ENCODE data around the gene HMCN2. TPM values are rescaled to one million over a fixed set of nuclear protein-coding genes. Genes with fewer than 3 reads are reported as not detected.

Gene HMCN2
- total RNA-seq, 6 donors from 2014 or later = 0.76 to 7.3 (median 1.5) TPM

GRCh38 chr9:130410443-130410842, 144.9 kb downstream of the HMCN2 start:
- 80 to 91% methylated on average over 12 of the region's 12 CpGs for WGBS, 2 donors
- Histone ChIP-seq H3K36me3 (no peaks in the 10 kb centered on the region), H3K27ac (no peak overlapping the region), H3K27me3 (no peaks in the 10 kb centered on the region), H3K4me1 (no peaks in the 10 kb centered on the region), H3K4me3 (no peak overlapping the region), H3K9me3 (no peaks in the 10 kb centered on the region)
- ATAC-seq (ENCODE audit: low FRiP score in 2 of 2) (no peak), DNase-seq (no peak)
- no peak for TF ChIP-seq POLR2A (IDR thresholded peaks at IDR 0.05)
- no peak for TF ChIP-seq EP300 (IDR thresholded peaks at IDR 0.05)
- no peak for TF ChIP-seq CTCF (IDR thresholded peaks at IDR 0.05)
- no peak for TF ChIP-seq POLR2AphosphoS5 (IDR thresholded peaks at IDR 0.05)

- no peak for DNase-seq
- H3K36me3 ChIP-seq = no peaks in the 10 kb centered on the region
- 54 to 71% methylated on average over 3 of the region's 3 CpGs for WGBS, 2 donors
- no peaks in the 10 kb centered on the region for H3K27me3 ChIP-seq
- H3K4me1 ChIP-seq = no peaks in the 10 kb centered on the region
- H3K4me3 ChIP-seq = no peak overlapping the region
- H3K27ac ChIP-seq = no peak overlapping the region
- TF ChIP-seq CTCF (IDR thresholded peaks at IDR 0.05) (no peak), EP300 (IDR thresholded peaks at IDR 0.05) (no peak), POLR2A (IDR thresholded peaks at IDR 0.05) (no peak), POLR2AphosphoS5 (IDR thresholded peaks at IDR 0.05) (no peak)
- no peaks in the 10 kb centered on the region for H3K9me3 ChIP-seq
- ATAC-seq (ENCODE audit: low FRiP score in 2 of 2) = no peak
These were observed 146.0 kb downstream of the HMCN2 start for GRCh38 chr9:130411566-130411915.

GRCh38 chr9:130414081-130414731, 148.6 kb downstream of the HMCN2 start:
- ATAC-seq (ENCODE audit: low FRiP score in 2 of 2) = peak in 1 of 2 donors; percentile 33
- WGBS, 2 donors = 89 to 90% methylated on average over 12 of the region's 12 CpGs

GRCh38 chr9:130414910-130415746, 149.6 kb downstream of the HMCN2 start:
- H3K27ac ChIP-seq = no peak overlapping the region
- no peaks in the 10 kb centered on the region for H3K4me1 ChIP-seq
- 68 to 78% methylated on average over 11 of the region's 11 CpGs for WGBS, 2 donors
- TF ChIP-seq EP300 (IDR thresholded peaks at IDR 0.05) = no peak
- TF ChIP-seq POLR2AphosphoS5 (IDR thresholded peaks at IDR 0.05) = no peak
- no peak for TF ChIP-seq CTCF (IDR thresholded peaks at IDR 0.05)
- no peaks in the 10 kb centered on the region for H3K27me3 ChIP-seq
- H3K9me3 ChIP-seq = no peaks in the 10 kb centered on the region
- no peak overlapping the region for H3K4me3 ChIP-seq
- H3K36me3 ChIP-seq = no peaks in the 10 kb centered on the region
- no peak for ATAC-seq (ENCODE audit: low FRiP score in 2 of 2)
- no peak for DNase-seq

More at GRCh38 chr9:130414081-130414731, 148.6 kb downstream of the HMCN2 start:
- TF ChIP-seq POLR2A (IDR thresholded peaks at IDR 0.05) (no peak), CTCF (IDR thresholded peaks at IDR 0.05) (no peak), POLR2AphosphoS5 (IDR thresholded peaks at IDR 0.05) (no peak), EP300 (IDR thresholded peaks at IDR 0.05) (no peak)
- Histone ChIP-seq H3K27ac (no peak overlapping the region), H3K27me3 (no peaks in the 10 kb centered on the region), H3K4me3 (no peak overlapping the region), H3K9me3 (no peaks in the 10 kb centered on the region), H3K36me3 (no peaks in the 10 kb centered on the region), H3K4me1 (no peaks in the 10 kb centered on the region)
- DNase-seq = no peak

All from upper lobe of left lung (tissue), 6 donors.